ENCODE data around the gene PGM1.
A peak's percentile ranks its signal among the peaks of the same experiment; 100 is the strongest.
"Not testable (repeated sequence)": the region's sequence is repeated elsewhere in the genome, so short reads cannot be mapped to it uniquely, and the experiment has no call there.

Gene PGM1
- total RNA-seq, result 15.2 to 59.4 (median 31.2) reads per million in 17 experiments

DNA sequence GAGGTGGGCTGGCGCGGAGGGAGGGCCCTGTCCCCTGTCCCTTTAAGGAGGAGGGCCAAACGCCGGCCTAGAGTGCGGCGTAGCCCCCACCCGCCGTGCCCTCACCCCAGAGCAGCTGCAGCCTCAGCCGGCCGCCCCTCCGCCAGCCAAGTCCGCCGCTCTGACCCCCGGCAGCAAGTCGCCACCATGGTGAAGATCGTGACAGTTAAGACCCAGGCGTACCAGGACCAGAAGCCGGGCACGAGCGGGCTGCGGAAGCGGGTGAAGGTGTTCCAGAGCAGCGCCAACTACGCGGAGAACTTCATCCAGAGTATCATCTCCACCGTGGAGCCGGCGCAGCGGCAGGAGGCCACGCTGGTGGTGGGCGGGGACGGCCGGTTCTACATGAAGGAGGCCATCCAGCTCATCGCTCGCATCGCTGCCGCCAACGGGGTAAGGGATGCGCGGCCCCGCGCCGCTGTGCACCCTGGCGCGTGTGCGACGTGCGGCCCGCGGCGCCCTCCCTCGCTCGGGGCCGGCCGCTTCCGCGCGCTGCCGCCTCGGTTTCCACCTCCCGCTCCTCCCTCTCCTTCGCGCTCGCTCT is at the start of gene PGM1:
TSS of gene PGM1 (plus strand) at position 109 of the 583 bp plus-strand sequence. CDS start at position 187, 78 bp downstream.
- DNase-seq, result peak; percentile 75 to 89 (median 76)

DNA sequence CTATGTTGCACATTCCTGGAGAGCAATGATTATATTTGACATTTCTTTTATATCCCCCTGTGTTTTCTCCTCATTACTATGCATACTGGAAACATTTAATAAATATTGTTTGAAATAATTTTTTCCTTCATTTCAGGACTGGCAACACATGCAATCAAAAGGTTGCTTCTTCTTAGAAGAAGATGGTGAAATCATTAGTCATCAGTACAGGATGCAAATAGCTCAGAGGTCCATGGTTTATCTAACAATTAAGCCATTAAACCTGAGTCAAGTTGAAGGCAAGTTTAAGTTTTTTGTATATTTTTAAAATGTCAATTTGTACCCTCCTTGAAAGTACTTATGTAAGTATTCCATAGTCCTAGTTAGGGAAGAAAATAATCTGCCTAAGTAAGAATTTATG is 47.4 kb upstream of the PGM1 start:
- DNase-seq, result peak in 2 of 4 experiments; percentile 13 to 27

DNA sequence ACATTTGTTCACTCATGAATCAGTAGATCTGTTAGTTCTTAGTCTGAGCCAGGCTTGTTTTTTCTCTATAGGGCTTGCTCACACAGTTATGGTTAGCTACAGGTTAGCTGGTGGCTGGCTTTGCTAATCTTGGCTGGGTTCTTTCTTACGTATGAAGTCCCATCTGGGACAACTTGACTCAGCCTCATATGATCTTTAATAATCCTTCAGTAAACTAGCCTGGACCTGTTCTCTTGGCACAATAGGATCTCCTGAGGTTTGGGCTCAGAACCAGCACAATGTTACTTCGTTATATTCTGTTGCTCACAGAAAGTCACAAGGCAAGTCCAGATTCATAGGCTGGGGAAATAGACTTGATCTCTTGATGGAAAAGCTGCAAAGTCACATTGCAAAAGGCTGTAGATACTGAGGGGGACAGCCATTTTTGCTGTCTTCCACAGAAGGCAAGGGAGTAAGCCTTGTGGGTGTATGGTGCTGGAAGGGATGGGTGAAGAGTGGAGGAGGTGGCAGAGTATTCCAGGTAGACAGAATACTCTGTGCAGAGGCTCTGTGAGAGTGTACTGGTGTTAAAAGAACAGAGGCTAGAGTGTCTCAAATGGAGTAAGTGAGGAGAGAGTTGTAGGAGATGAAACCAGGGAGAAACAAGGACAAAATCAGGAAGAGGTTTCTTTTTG is 45.5 kb upstream of the PGM1 start:
- DNase-seq, result no peak

DNA sequence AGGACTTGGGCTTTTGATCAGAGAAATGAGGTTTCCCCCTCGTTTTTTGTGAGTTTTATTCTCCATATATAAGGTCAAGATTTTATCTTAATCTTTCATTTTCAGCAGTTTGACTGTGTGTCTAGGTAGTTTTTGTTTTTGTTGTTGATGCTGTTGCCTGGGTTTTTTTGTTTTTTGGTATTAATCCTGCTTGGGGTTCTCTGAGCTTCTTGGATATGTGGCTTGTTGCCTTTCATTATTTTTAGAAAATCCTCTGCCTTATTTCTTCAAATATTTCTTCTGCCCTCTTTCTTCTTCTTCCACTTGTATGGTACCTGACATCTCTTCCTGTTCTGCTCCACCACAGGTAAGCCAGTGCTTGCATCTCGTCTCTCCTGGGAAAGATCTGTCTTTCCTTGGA is 44.9 kb upstream of the PGM1 start:
- DNase-seq, result no peak

DNA sequence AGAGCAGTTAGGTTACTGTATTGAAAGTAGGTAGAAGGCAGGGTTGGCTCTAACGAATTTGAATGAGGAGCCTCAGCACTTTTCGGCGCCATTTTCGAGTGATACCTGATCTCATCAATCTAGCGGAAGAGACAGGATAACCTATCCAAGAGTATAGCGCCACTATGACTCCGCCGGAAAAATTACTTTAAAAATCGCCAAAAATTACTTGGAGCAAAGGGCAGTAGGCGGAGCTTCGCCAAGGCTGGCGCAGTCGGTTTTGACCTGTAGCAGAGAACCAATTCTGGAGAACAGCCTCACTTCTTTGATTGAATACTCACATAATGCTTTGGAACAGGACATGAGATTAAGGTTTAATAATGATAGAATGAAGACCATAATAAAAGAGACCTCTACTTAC is 44.3 kb upstream of the PGM1 start:
- no peak for DNase-seq

DNA sequence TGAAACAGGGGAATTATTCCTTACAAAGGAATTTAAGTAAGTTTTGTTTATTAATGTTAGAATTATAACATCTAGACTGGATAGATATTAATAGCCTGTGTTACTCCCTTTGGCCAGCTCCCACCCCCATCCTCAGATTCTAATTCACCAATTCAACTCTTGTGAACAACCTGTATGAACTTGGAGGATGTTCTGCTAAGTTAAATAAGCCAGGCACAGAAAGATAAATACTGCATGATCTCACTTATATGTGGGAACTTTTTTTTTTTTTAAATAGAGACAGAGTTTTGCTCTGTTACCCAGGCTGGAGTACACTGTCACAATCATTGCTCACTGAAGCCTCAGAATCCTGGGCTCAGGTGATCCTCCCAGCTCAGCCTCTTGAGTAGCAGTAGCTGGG is 37.7 kb upstream of the PGM1 start:
- no peak for DNase-seq

DNA sequence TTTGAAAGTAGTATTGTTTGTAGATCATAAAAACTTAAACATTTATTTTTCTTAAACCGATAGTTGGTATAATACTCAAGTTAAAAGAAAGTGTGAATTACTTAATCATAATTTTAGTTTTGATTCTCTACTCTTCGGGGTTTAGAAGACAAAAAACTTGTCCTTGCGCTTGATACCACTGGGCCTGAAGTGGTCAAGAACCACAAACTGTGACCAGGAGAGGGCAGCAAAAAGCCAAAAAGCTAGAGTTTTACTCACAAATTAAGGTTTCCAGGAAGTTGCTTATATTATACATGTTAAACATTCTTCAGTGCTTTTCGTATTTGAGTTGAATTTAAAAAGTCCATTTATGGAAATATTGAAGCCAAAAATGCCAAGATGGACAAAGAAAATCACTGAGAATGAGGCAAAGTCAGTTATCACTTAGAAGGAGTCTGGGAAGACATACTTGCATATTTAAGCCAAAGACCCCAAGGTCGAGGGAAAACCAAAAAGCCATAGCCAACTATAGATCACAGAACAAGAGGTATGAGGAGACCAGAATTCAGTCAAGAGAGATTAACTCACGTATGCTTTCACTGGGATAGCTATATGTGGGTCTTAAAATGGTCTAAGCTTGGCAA is 35.7 kb upstream of the PGM1 start:
- DNase-seq, result peak; percentile 58 to 68 (median 64)

DNA sequence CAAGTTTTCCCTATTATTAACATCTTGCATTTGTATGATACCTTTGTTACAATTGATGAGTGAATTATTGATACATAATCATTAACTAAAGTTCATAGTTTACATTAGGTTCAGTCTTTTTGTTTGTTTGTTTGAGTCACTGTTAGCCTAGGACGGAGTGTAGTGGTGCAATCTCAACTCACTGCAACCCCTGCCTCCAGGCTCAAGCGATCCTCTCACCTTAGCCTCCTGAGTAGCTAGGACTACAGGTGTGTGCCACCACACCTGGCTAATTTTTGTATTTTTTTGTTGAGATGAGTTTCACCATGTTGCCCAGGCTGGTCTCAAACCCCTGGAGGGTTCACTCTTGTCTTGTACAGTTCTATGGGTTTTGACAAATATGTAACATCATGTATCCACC is 33.9 kb upstream of the PGM1 start:
- DNase-seq, result no peak

DNA sequence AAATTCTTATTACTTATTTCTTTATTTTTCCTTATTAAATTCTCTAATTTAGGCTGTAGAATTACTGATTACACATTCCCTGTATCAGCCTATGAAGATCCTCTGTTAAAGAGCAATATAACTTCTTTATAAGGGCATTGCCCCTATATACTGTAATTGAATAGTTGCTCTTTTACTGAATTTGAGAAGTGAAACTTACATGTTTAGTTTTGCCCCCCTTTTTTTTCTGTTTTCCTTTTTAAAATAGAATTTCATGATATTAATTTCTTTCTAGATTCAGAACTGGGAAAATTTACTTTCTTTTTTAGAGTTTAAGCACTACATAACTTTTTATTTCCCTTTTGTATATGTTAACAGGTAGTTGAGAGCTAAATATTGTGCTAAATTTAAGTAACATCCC is 29.5 kb upstream of the PGM1 start:
- no peak for DNase-seq

DNA sequence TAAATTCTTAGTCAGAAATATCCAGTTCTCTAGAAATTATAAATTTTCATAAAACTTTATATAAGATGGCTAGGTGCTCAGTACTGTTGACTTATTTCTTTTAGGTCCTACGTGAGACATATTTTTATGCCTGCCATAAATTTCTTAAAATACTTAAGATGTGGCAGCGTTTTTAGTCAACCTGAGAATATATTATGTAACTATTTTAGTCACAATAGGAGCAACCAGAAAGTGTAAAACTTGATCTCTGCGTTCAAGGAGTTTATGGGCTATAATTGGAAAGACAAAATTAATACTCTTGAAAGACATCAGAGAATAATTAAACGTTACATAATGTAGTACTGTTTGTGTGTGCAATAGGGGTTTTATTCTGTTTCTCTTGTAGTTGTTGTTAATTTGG is 24.1 kb upstream of the PGM1 start:
- no peak for DNase-seq

DNA sequence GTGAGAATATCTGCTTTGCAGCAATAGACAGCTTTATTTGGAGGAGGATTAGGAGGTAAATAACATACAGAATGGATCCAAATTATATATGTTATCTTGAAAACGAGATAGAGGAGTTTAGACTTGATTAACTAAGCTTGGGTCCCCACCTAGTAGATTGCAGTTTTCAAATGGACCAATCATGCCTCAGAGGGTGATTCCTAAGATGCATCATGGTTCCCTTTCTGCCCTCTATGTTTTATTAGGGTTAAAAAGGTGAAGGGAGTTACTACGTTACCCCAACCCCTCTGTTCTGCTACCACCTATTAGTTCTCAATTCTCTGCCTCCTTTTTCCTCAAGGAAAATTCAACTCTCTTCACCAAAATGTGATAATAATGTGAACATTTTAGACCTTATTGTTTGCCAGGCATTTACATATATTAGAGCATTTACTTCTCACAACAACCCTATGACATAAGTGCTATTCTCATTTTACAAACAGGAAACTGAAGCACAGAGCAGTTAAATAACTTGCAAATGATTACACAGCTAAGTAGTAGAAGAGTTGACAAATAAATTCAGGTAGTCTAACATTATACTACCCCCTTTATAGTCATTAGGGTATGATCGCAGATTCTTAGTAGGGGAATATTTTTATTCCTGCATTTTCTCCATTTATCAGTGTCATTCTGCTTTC is 23.4 kb upstream of the PGM1 start:
- DNase-seq, result no peak

DNA sequence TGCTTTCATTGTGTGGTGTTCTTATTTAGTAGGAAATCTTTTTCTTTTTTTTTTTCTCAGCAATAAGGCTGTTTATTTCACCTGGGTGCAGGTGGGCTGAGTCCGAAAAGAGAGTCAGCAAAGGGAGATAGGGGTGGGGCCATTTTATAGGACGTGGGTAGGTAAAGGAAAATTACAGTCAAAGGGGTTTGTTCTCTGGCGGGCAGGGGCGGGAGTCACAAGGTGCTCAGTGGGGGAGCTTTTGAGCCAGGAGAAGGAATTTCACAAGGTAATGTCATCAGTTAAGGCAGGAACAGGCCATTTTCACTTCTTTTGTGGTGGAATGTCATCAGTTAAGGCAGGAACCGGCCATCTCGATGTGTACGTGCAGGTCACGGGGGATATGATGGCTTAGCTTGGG is 20.5 kb upstream of the PGM1 start:
- not testable (repeated sequence) for DNase-seq

DNA sequence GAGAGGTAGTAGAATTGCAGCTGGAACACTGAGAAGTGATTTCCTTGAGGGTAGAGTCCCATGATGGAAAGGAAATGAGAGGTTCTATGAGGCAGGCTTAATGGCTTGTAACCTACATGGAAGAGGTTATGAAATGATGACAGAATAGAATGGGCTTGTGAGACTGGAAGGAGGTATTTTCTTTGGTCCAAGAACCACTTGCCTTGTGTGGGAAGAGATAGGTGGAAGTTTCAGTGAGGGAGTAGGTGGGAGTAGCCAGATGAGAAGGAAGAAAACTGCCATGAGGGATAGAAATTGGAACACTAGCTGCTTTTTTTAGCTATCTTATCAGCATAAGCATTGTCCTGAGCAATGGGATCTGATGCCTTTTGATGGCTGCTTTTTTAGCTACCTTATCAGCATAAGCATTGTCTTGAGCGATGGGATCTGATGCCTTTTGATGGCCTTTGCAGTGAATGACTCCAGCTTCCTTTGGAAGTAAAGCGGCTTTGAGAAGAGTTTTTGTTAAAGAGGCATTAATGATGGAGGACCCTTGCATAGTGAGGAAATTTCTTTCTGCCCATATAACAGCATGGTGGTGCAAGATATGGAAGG is 18.9 kb upstream of the PGM1 start:
- DNase-seq, result not testable (repeated sequence)

DNA sequence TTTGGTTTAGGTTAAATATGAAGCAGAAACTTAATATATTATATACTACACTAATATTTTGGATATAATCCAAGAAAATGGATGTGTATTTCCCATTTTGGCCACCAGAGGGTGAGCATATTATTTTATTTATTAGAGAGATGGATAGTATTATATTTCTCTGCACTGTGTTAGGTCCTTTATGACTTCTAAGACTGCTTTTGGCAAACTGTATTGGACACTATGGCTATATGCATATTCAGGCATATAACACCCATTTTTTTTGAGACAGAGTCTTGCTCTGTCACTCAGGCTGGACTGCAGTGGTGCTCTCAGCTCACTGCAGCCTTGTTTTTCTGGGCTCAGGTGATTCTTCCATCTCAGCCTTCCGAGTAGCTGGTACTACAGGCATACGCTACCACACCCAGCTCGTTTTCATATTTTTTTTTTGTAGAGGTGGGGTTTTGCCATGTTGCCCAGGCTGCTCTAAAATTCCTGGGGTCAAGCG is 17.8 kb upstream of the PGM1 start:
- DNase-seq, result peak; percentile 13 to 72 (median 56)

DNA sequence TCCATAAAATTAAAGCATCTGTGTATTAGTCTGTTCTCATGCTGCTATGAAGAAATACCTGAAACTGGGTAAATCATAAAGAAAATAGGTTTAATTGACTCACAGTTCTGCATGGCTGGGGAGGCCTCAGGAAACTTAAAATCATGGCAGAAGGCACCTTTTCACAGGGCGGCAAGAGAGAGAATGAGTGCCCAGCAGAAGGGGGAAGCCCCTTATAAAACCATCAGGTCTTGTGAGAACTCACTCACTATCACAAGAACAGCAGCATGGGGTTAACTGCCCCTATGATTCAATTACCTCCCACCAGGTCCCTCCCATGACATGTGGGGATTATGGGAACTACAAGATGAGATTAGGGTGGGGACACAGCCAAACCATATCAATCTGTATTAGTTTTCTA is 6.9 kb upstream of the PGM1 start:
- DNase-seq, result peak in 2 of 4 experiments; percentile 5 to 8

DNA sequence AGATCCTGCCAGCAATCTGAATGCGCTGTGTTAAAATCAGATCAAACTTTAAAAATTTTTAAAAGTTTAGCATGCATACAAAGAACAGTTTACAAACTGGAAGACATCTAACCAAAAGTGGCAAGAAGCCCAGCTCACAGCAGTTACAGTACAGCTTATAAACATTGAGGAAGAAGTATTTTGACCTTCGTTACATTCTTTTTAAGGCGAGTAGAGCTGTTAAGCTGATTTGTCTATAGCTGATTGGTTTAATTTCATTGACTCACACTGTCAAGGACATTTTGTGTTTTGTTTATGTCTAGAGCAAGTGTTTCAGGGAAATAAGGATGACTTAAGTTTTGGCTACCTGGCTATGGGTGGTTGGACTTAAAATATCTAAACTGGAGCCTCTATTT is 3.0 kb upstream of the PGM1 start:
- no peak for DNase-seq

DNA sequence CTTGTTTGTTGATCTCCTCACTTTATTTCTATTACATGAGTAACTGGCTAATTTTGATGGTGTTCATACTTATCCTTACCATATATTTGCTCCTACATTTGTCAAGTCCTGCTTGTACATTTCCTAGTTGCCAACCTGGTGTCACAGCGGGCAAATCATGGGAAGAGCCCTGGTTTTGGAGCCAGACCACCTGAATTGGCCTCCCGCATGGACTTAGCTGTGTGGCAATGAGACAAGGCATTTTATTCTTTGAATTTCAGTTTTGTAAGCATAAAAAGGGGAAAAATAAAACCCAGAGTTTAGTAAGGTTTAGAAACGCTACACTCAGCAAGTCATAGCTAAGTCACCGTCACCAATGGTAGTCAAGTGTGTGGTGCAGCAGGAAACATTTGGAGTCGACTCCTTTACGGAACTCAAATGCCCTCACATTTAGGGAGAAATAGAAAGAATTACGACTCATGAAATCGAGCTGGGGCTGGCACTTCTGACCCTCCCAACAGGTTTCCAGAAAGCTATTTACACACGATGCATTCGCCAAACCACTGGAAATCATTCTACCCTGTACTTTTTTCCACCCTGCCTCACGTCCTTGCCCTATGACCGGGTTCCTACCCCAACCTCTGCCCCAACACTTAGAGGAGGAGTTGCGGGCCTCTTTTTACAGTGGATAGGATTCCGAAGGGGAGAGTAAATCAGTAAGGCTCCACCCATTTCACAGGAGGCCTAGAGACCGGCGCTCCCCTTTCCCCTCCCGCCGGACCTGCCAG is 492 bp upstream of the PGM1 start:
- peak; percentile 14 to 52 (median 31) for DNase-seq

DNA sequence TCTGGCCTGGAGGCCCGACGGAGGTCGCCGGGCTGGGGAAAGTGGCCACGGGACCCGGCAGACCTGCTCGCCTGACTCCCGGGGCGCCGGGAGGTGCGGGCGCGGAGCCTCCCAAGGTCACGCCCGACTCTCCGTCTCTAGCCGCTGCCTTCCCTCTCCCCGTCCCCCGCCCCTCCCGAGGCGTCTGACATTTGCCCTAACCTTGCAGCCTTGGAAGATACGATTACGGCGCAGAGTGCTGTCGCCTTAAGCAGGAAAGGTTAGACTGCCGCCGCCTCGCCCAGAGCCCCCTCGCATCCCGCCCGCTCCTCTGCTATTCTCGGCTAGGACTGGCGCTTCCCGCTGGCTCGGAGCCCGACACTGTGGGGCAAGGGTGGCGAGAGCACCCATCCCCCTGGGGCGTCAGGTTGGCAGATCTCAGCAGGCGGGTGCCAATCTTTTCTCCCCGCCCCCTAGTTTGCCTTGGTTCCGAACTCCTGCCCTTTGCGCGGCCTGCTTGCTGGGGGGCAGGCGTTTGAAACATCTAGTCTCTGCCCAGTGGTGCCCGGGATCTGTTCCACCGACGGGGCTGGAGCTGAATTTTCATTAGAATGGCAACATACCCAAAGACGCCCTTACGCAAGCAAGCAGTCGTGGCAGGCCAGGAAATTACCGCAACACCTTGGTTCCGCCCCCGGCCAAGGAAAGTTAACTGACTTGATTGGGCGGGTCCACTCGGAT is 835 bp downstream of the PGM1 start:
- peak; percentile 62 to 75 (median 70) for DNase-seq

DNA sequence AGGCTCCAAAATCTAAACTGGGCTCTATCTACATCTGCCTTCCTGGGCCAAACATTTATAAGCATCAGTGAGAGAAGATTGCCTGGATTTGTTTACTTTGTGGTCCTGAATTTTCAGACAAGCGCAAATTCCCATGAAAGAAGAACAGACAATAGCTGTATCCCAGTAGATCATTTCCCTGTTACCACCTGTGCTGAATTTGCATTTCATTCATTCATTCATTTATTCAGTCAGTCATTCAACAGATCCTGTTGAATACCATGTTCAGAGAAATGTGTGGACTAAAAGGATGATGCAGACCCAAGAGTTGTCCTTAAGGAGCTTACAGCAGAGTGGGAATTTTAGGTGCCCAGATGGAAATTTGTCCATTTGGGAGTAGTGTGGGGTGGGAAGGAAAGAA is 2.2 kb downstream of the PGM1 start:
- no peak for DNase-seq

DNA sequence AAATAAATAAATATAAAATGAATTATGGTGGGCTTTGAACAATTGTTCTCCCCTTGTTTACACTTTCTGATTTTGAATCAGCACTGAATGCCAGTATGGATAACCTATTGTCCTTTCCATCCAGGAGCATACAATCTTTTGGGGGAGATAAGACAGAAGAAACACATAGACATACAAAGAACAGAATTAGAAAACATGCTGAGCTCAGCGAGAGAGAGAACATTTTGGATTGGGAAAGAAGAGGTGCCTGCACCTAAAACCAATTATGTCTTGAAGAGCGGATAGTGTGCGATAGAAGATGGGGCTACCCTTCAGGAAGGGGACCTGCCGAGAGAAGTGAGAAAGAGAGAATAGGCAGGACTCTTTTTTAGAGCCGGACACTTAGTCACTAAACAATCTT is 6.6 kb downstream of the PGM1 start:
- no peak for DNase-seq

DNA sequence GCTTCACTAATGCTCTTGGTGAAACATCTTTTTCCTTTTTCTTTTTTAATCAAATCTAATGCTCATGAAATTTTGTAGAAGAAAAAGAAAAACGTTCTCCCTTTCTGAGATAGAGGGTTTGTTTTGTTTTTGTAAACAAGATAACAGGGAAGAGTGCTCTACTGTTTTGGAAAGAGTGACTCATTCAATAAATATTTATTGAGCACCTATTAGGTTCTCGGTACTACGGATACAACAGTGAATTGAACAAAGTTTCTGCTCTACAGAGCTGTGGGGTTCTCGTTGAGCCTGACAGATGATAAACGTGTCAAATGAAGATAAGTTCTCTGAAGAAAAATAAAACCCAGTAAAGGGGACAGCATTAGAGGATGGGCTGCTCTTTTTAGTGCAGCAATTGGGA is 7.0 kb downstream of the PGM1 start:
- no peak for DNase-seq

DNA sequence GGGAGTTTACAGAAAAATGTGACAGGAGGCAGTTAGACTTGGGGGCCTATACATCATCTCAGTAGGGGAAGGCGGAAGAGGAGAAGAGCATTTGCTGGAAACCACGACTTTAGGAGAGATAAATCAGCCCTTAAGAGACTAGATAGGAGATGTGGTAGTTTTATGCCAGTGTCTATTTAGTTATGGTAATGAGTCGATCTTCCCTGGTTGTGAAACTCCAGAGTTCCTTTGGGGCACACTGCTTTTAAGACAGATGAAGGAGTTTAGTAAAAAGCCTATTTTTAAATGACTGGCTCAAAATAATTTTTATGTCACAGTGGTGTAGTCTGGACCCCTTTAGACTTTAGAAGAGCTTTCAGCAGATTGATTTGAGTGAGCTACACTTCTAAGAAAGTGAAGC is 7.8 kb downstream of the PGM1 start:
- no peak for DNase-seq

Measured in suppressor macrophage (primary cell).